Nephron (organoid): ENCODE results near the gene HTR1D.
"Not testable (repeated sequence)": the region's sequence is repeated elsewhere in the genome, so short reads cannot be mapped to it uniquely, and the experiment has no call there.

Source experiments
- H3K27ac Mint-ChIP-seq, 3 experiments: 2 replicates each; pipeline ENCODE4 v1.8.0; 2020; ENCODE audit warnings: mixed read lengths in 3 of 3, mild to moderate bottlenecking in 2 of 3, moderate library complexity in 1 of 3
- H3K27me3 Mint-ChIP-seq: 2 replicates; pipeline ENCODE4 v1.8.0; 2021; ENCODE audit warnings: low read depth, mild to moderate bottlenecking, moderate library complexity, mixed read lengths
- H3K36me3 Mint-ChIP-seq: 2 replicates; pipeline ENCODE4 v1.8.0; 2020; ENCODE audit warnings: low read depth, mixed read lengths
- H3K4me1 Mint-ChIP-seq: 2 replicates; pipeline ENCODE4 v1.8.0; 2020; ENCODE audit warnings: mixed read lengths
- H3K4me3 Mint-ChIP-seq, 3 experiments: 2 replicates each; pipeline ENCODE4 v1.8.0; 2020; ENCODE audit warnings: mild to moderate bottlenecking in 3 of 3, mixed read lengths in 3 of 3, moderate library complexity in 2 of 3
- H3K9me3 Mint-ChIP-seq: 2 replicates; pipeline ENCODE4 v1.8.0; 2020; ENCODE audit warnings: mixed read lengths
- CTCF ChIP-seq, 3 experiments: fragments of 200-600 bp; sonication (generic); IDR thresholded peaks; one replicate each; pipeline ENCODE4 v1.5.0; 2021; ENCODE audit warnings: antibody characterized with exemption in 3 of 3; ENCODE audit not compliant: unreplicated experiment in 3 of 3

HTR1D gene

GRCh38 chr1:23193391-23194118, 23.7 kb downstream of the HTR1D start:
- TF ChIP-seq CTCF (IDR thresholded peaks at IDR 0.05; ENCODE audit: unreplicated experiment in 3 of 3), result no peak
- peaks cover 22% of the 10 kb centered on the region for H3K27me3 Mint-ChIP-seq
- H3K9me3 Mint-ChIP-seq, result no peaks in the 10 kb centered on the region

GRCh38 chr1:23191199-23191598, 26.1 kb downstream of the HTR1D start:
- peaks cover 22% of the 10 kb centered on the region for H3K27me3 Mint-ChIP-seq
- no peak for TF ChIP-seq CTCF (IDR thresholded peaks at IDR 0.05; ENCODE audit: unreplicated experiment in 3 of 3)
- no peaks in the 10 kb centered on the region for H3K36me3 Mint-ChIP-seq
- H3K9me3 Mint-ChIP-seq, result no peaks in the 10 kb centered on the region
- H3K27ac Mint-ChIP-seq, result no peak overlapping the region
- H3K4me1 Mint-ChIP-seq, result no peaks in the 10 kb centered on the region
- no peak overlapping the region for H3K4me3 Mint-ChIP-seq

More at GRCh38 chr1:23193391-23194118, 23.7 kb downstream of the HTR1D start:
- no peak overlapping the region for H3K4me3 Mint-ChIP-seq
- no peak overlapping the region for H3K27ac Mint-ChIP-seq
- no peaks in the 10 kb centered on the region for H3K4me1 Mint-ChIP-seq
- H3K36me3 Mint-ChIP-seq, result no peaks in the 10 kb centered on the region

DNA sequence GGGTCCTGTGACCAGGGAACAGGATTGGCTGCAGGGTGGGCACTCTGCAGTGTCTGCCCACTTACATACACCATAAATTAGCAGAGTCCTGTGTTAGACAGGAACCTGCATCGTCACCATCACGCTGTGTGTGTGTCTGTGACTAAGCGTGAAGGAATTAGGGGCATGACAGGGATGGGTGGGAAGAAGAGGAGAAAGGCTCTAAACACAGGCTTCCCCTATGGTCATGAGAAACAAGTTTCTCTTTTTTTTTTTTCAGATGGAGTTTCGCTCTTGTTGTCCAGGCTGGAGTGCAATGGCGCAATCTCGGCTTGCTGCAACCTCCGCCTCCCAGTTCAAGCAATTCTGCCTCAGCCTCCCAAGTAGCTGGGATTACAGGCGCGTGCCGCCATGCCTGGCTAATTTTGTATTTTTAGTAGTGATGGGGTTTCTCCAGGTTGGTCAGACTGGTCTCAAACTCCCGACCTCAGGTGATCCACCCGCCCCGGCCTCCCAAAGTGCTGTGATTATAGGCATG, 28.3 kb downstream of the HTR1D start:
- not testable (repeated sequence) for H3K4me1 Mint-ChIP-seq, H3K9me3 Mint-ChIP-seq, H3K4me3 Mint-ChIP-seq, H3K27ac Mint-ChIP-seq, H3K36me3 Mint-ChIP-seq
- H3K27me3 Mint-ChIP-seq, result peaks cover 23% of the 10 kb centered on the region

DNA sequence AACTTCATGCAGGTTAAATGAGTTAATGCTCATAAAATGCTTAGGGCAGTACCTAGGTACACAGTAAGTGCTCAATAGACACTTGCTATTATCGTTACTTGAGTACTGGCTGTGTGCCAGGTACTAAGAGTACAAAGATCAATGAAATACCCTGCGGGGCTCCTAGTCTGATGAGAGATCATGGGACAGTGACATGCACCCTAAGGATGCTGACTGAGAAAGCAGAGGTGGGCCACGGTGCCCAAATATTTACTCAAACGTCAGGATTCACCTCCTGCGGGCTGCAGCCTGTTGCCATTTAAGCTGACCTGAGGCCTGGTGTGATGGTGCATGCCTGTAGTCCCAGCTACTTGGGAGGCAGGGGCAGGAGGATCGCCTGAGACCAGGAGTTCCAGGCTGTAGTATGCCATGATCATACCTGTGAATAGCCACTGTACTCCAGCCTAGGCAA, 28.8 kb downstream of the HTR1D start:
- no peaks in the 10 kb centered on the region for H3K9me3 Mint-ChIP-seq
- no peaks in the 10 kb centered on the region for H3K4me1 Mint-ChIP-seq
- no peak for TF ChIP-seq CTCF (IDR thresholded peaks at IDR 0.05; ENCODE audit: unreplicated experiment in 3 of 3)
- no peak overlapping the region for H3K4me3 Mint-ChIP-seq
- H3K36me3 Mint-ChIP-seq, result no peaks in the 10 kb centered on the region
- peaks cover 23% of the 10 kb centered on the region for H3K27me3 Mint-ChIP-seq
- H3K27ac Mint-ChIP-seq, result no peak overlapping the region

- Mint-ChIP-seq H3K27ac (no peak overlapping the region), H3K4me3 (no peak overlapping the region)
- no peak for TF ChIP-seq CTCF (IDR thresholded peaks at IDR 0.05; ENCODE audit: unreplicated experiment in 3 of 3)
These were observed 29.7 kb downstream of the HTR1D start for GRCh38 chr1:23187637-23188036.

DNA sequence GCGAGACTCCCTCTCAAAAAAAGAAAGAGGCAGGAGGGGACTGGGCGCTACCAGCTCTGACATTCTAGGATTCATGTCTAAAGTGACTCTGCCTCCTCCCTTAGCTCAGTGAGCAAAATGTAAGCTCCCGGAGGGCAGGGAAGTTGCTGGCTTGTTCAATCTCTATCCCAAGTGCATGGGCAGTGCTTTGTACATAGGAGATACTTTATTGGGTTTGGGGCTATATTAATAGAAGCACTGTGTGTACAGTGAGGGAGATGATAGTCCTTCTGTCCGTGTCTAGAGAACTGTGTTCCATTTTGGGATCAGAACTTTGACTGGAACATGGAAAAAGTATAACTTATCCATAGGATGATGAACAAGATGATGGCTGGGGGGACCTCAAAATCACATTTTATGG, 31.9 kb downstream of the HTR1D start:
- no peak for TF ChIP-seq CTCF (IDR thresholded peaks at IDR 0.05; ENCODE audit: unreplicated experiment in 3 of 3)
- no peak overlapping the region for H3K27ac Mint-ChIP-seq
- no peaks in the 10 kb centered on the region for H3K4me1 Mint-ChIP-seq
- H3K27me3 Mint-ChIP-seq, result peaks cover 19% of the 10 kb centered on the region
- no peaks in the 10 kb centered on the region for H3K36me3 Mint-ChIP-seq
- H3K4me3 Mint-ChIP-seq, result no peak overlapping the region
- H3K9me3 Mint-ChIP-seq, result no peaks in the 10 kb centered on the region

More at GRCh38 chr1:23187637-23188036, 29.7 kb downstream of the HTR1D start:
- Mint-ChIP-seq H3K36me3 (no peaks in the 10 kb centered on the region), H3K9me3 (no peaks in the 10 kb centered on the region), H3K4me1 (no peaks in the 10 kb centered on the region), H3K27me3 (peaks cover 27% of the 10 kb centered on the region)
